Neural progenitor cell (in vitro differentiated cells): ENCODE measurements around the gene CFAP53. TPM values are rescaled to one million over a fixed set of nuclear protein-coding genes. Genes with fewer than 3 reads are reported as not detected.

Experiments used
- DNase-seq: peaks from one replicate; pipeline ENCODE4 v3.0.0-alpha.2; 2016; ENCODE audit warnings: low spot score
- H2AFZ ChIP-seq: fragments of 200-600 bp; sonication (generic); replicated peaks from 2 replicates; pipeline ENCODE4 v1.6.1; 2016; ENCODE audit warnings: antibody characterized with exemption
- H3F3A ChIP-seq: fragments of 200-600 bp; sonication (generic); 2 replicates; pipeline ENCODE4 v1.6.1; 2016; ENCODE audit warnings: antibody characterized with exemption, low read depth
- H3K27ac ChIP-seq: fragments of 200-600 bp; sonication (generic); 2 replicates; pipeline ENCODE4 v1.5.1; 2016; ENCODE audit warnings: mild to moderate bottlenecking
- H3K27me3 ChIP-seq: fragments of 200-600 bp; sonication (generic); 2 replicates; pipeline ENCODE4 v1.6.1; 2016; ENCODE audit warnings: mild to moderate bottlenecking, moderate library complexity
- H3K36me3 ChIP-seq: fragments of 200-600 bp; sonication (generic); 2 replicates; pipeline ENCODE4 v1.5.1; 2016
- H3K4me1 ChIP-seq: fragments of 200-600 bp; sonication (generic); 2 replicates; pipeline ENCODE4 v1.6.1; 2016; ENCODE audit warnings: mixed run types
- H3K4me2 ChIP-seq: fragments of 200-600 bp; sonication (generic); 2 replicates; pipeline ENCODE4 v1.6.1; 2016
- H3K4me3 ChIP-seq: fragments of 200-600 bp; sonication (generic); 2 replicates; pipeline ENCODE4 v1.5.1; 2016
- H3K79me2 ChIP-seq: fragments of 200-600 bp; sonication (generic); 2 replicates; pipeline ENCODE4 v1.6.1; 2016; ENCODE audit warnings: low read depth
- H3K9ac ChIP-seq: fragments of 200-600 bp; sonication (generic); 2 replicates; pipeline ENCODE4 v1.6.1; 2016
- H3K9me3 ChIP-seq: fragments of 200-600 bp; sonication (generic); 2 replicates; pipeline ENCODE4 v1.5.1; 2016; ENCODE audit warnings: low read depth
- H4K20me1 ChIP-seq: fragments of 200-600 bp; sonication (generic); 2 replicates; pipeline ENCODE4 v1.6.1; 2016; ENCODE audit warnings: low read depth
- H3K27ac Mint-ChIP-seq: 3 replicates; pipeline ENCODE4 v1.8.0; 2021; ENCODE audit warnings: mixed read lengths
- H3K27me3 Mint-ChIP-seq: 2 replicates; pipeline ENCODE4 v1.8.0; 2022; ENCODE audit warnings: low read depth, mild to moderate bottlenecking, inconsistent platforms, moderate library complexity, mixed read lengths; ENCODE audit not compliant: insufficient read depth
- H3K36me3 Mint-ChIP-seq: 3 replicates; pipeline ENCODE4 v1.8.0; 2021; ENCODE audit warnings: mixed read lengths
- H3K4me1 Mint-ChIP-seq: 3 replicates; pipeline ENCODE4 v1.8.0; 2021; ENCODE audit warnings: mixed read lengths
- H3K4me3 Mint-ChIP-seq: 3 replicates; pipeline ENCODE4 v1.8.0; 2021; ENCODE audit warnings: mild to moderate bottlenecking, moderate library complexity, mixed read lengths
- H3K9me3 Mint-ChIP-seq: 3 replicates; pipeline ENCODE4 v1.8.0; 2020; ENCODE audit warnings: mixed read lengths
- EZH2 ChIP-seq: fragments of 200-600 bp; sonication (generic); IDR thresholded peaks from 2 replicates; pipeline ENCODE4 v1.6.1; 2017; ENCODE audit warnings: antibody characterized with exemption, mild to moderate bottlenecking, moderate library complexity
- EZH2phosphoT487 ChIP-seq: fragments of 200-600 bp; sonication (generic); IDR thresholded peaks from 2 replicates; pipeline ENCODE4 v1.6.1; 2017; ENCODE audit warnings: antibody characterized with exemption
- total RNA-seq: library from RNA; depleted of rRNA; stranded (reverse); fragments of >200 nt; gene quantifications from 2 replicates; pipeline ENCODE4 v1.2.3, GENCODE V29; 2015; ENCODE audit warnings: low replicate concordance
- TF ChIP-seq, protein P1 (sequence below): fragments of 200-600 bp; sonication (generic); IDR thresholded peaks from 2 replicates; pipeline ENCODE4 v1.5.1; 2017; ENCODE audit warnings: antibody characterized with exemption, mild to moderate bottlenecking

CFAP53 gene
- total RNA-seq, 1 donor from 2014 or later = 0.36 TPM

DNA sequence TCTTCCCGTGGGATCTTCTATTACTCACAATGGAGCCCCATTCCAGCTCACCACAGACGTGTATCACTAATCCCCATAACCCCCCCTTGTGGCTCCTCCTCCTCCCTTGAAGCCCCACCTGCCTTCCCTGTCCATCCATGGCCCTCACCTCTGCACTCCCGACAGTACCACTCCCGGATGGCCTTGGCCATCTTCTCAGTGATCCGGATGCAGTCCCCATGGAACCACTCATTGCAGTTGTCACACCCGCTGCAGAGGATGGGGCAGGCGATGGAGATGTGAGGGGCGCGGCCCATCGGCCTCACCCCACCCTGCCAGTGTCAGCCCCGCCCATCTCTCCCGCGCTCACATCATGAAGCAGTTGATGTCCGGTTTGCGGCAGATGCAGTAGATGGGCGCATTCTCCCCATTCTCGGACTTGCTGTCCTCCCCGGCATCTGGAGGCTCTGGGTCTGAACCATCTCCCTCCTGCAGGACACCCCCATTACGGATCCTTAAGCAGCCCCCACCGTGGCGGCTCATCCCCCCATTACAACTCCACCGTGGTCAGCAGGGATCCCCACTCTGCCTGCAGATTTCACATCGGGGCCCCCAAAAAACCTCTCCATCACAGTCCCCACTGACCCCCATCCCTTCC, 20.2 kb upstream of the CFAP53 start:
- Histone ChIP-seq H4K20me1 (no peaks in the 10 kb centered on the region), H3K36me3 (no peaks in the 10 kb centered on the region), H3K27ac (no peak overlapping the region), H3K4me3 (peak overlapping the region; percentile 79), H3K9ac (peak overlapping the region; percentile 44), H3K27me3 (no peaks in the 10 kb centered on the region), H3K4me1 (peaks cover 7% of the 10 kb centered on the region), H3K79me2 (peaks cover 11% of the 10 kb centered on the region), H3K4me2 (peak overlapping the region; percentile 83), H3F3A (peaks cover 8% of the 10 kb centered on the region), H2AFZ (no peak overlapping the region), H3K9me3 (no peaks in the 10 kb centered on the region)
- H3K36me3 Mint-ChIP-seq = peaks cover 23% of the 10 kb centered on the region
- TF ChIP-seq EZH2 (no peak), EZH2phosphoT487 (no peak)
- TF ChIP-seq, protein P1, sequence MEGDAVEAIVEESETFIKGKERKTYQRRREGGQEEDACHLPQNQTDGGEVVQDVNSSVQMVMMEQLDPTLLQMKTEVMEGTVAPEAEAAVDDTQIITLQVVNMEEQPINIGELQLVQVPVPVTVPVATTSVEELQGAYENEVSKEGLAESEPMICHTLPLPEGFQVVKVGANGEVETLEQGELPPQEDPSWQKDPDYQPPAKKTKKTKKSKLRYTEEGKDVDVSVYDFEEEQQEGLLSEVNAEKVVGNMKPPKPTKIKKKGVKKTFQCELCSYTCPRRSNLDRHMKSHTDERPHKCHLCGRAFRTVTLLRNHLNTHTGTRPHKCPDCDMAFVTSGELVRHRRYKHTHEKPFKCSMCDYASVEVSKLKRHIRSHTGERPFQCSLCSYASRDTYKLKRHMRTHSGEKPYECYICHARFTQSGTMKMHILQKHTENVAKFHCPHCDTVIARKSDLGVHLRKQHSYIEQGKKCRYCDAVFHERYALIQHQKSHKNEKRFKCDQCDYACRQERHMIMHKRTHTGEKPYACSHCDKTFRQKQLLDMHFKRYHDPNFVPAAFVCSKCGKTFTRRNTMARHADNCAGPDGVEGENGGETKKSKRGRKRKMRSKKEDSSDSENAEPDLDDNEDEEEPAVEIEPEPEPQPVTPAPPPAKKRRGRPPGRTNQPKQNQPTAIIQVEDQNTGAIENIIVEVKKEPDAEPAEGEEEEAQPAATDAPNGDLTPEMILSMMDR = no peak
- H3K4me3 Mint-ChIP-seq = peak overlapping the region; percentile 98
- peak; percentile 58 for DNase-seq
- H3K4me1 Mint-ChIP-seq = peaks cover 16% of the 10 kb centered on the region
- H3K27me3 Mint-ChIP-seq = peaks cover 14% of the 10 kb centered on the region
- peak overlapping the region; percentile 94 for H3K27ac Mint-ChIP-seq
- no peaks in the 10 kb centered on the region for H3K9me3 Mint-ChIP-seq

DNA sequence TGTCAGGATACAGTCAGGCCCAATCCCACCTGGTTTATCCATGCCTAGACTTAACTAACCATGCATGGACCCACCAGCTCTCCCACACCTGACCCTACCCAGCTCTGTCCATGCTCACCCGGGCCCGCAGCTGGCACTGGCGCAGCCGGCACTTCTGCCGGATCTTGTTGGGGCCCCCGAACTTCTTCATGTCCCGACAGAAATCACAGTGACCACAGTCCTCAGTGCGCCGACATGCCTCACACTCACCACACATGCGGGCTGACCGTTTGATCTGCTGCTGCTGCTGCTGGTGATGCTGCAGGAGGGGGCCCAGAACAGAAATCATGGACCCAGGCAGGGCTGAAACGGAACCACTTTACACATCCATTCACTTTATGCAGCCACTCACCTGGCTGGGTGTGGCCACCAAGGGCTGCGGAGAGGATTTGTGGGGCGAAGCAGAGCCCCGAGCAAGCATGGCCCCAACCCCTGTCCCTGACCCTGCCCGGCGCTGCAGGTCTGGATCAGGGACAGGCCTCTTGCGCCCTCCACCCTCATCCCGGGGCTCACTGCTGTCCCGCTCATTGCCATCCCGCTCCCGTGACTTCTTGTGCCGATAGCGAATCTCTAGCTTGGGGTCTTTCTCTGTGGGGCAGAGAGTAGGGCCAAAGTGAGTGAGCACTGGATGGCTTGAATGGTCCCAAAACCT, 19.5 kb upstream of the CFAP53 start:
- Histone ChIP-seq H4K20me1 (no peaks in the 10 kb centered on the region), H3K4me3 (no peak overlapping the region), H2AFZ (no peak overlapping the region), H3K9ac (no peak overlapping the region), H3K36me3 (no peaks in the 10 kb centered on the region), H3K9me3 (no peaks in the 10 kb centered on the region), H3K4me2 (no peak overlapping the region), H3K4me1 (peaks cover 7% of the 10 kb centered on the region), H3K79me2 (peaks cover 14% of the 10 kb centered on the region), H3K27me3 (no peaks in the 10 kb centered on the region), H3K27ac (no peak overlapping the region), H3F3A (peaks cover 11% of the 10 kb centered on the region)
- TF ChIP-seq EZH2phosphoT487 = no peak
- TF ChIP-seq EZH2 = no peak
- TF ChIP-seq, protein P1 = no peak
- Mint-ChIP-seq H3K9me3 (no peaks in the 10 kb centered on the region), H3K4me1 (peaks cover 20% of the 10 kb centered on the region), H3K27ac (no peak overlapping the region), H3K27me3 (peaks cover 14% of the 10 kb centered on the region), H3K36me3 (peaks cover 23% of the 10 kb centered on the region), H3K4me3 (peak overlapping the region; percentile 98)
- DNase-seq = no peak

DNA sequence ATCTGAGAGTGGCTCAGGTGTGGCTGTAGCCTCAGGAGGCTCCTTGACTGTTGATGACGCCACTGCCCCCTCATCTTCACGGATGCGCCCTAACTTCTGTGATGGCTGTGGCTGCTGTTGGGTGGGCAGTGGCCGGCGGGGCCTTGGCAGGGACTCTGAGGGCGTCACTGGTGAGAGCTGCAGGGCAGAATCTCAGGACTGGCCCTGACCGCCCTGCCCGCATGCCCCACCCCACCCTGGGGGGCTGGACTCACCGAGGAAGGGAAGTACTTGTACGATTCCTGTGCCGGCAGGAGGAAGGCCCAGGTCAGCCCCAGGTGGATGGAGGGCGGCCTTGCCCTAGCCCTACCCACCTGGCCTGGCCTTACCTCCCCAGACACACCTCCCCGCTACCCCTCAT, 18.8 kb upstream of the CFAP53 start:
- Mint-ChIP-seq H3K27me3 (peaks cover 14% of the 10 kb centered on the region), H3K9me3 (no peaks in the 10 kb centered on the region), H3K4me1 (peaks cover 28% of the 10 kb centered on the region), H3K36me3 (peaks cover 27% of the 10 kb centered on the region), H3K27ac (no peak overlapping the region), H3K4me3 (no peak overlapping the region)
- Histone ChIP-seq H3K4me3 (no peak overlapping the region), H3F3A (peaks cover 11% of the 10 kb centered on the region), H3K4me2 (no peak overlapping the region), H3K79me2 (peaks cover 22% of the 10 kb centered on the region), H3K36me3 (no peaks in the 10 kb centered on the region), H2AFZ (no peak overlapping the region), H4K20me1 (no peaks in the 10 kb centered on the region), H3K27ac (no peak overlapping the region), H3K4me1 (peaks cover 11% of the 10 kb centered on the region), H3K27me3 (no peaks in the 10 kb centered on the region), H3K9ac (no peak overlapping the region), H3K9me3 (no peaks in the 10 kb centered on the region)
- TF ChIP-seq, protein P1 = no peak
- TF ChIP-seq EZH2 = no peak
- TF ChIP-seq EZH2phosphoT487 = no peak
- DNase-seq = no peak
